NCI-H524 treated with DMSO at 0.1 percent for 48 hours (cell line): ENCODE measurements around the gene CMTM8.
"Not testable (repeated sequence)": the region's sequence is repeated elsewhere in the genome, so short reads cannot be mapped to it uniquely, and the experiment has no call there.

Experiments used
- DNase-seq: peaks from one replicate; lab custom pipeline; 2025; lab: John Stamatoyannopoulos, UW

The CMTM8 gene

GRCh38 chr3:32238453-32239306, at the start of gene CMTM8:
TSS of gene CMTM8 (plus strand) at chr3:32238680. CDS start at chr3:32238973, 293 bp downstream.
- no peak for DNase-seq

- DNase-seq = no peak
Observed at GRCh38 chr3:32189693-32190092, 48.8 kb upstream of the CMTM8 start.

- DNase-seq = peak; percentile 21
Observed at GRCh38 chr3:32190556-32190955, 47.9 kb upstream of the CMTM8 start.

- no peak for DNase-seq
Observed at GRCh38 chr3:32193101-32193500, 45.4 kb upstream of the CMTM8 start.

- DNase-seq = no peak
Observed at GRCh38 chr3:32194653-32195052, 43.8 kb upstream of the CMTM8 start.

- DNase-seq = no peak
Observed at GRCh38 chr3:32195995-32196540, 42.4 kb upstream of the CMTM8 start.

- no peak for DNase-seq
Observed at GRCh38 chr3:32197991-32198390, 40.5 kb upstream of the CMTM8 start.

GRCh38 chr3:32198714-32199113, 39.8 kb upstream of the CMTM8 start:
- no peak for DNase-seq

- DNase-seq = no peak
Observed at GRCh38 chr3:32200490-32200889, 38.0 kb upstream of the CMTM8 start.

- DNase-seq = no peak
Observed at GRCh38 chr3:32200992-32201758, 37.3 kb upstream of the CMTM8 start.

- no peak for DNase-seq
Observed at GRCh38 chr3:32202496-32202895, 36.0 kb upstream of the CMTM8 start.

GRCh38 chr3:32203854-32204253, 34.6 kb upstream of the CMTM8 start:
- no peak for DNase-seq

GRCh38 chr3:32208447-32208846, 30.0 kb upstream of the CMTM8 start:
- DNase-seq = no peak

- DNase-seq = no peak
Observed at GRCh38 chr3:32215185-32215584, 23.3 kb upstream of the CMTM8 start.

- no peak for DNase-seq
Observed at GRCh38 chr3:32216172-32216783, 22.2 kb upstream of the CMTM8 start.

GRCh38 chr3:32217339-32217738, 21.1 kb upstream of the CMTM8 start:
- no peak for DNase-seq

GRCh38 chr3:32219537-32219936, 18.9 kb upstream of the CMTM8 start:
- no peak for DNase-seq

GRCh38 chr3:32220006-32220405, 18.5 kb upstream of the CMTM8 start:
- DNase-seq = no peak

- no peak for DNase-seq
Observed at GRCh38 chr3:32222950-32223349, 15.5 kb upstream of the CMTM8 start.

GRCh38 chr3:32224016-32224516, 14.4 kb upstream of the CMTM8 start:
- no peak for DNase-seq

GRCh38 chr3:32226875-32227500, 11.5 kb upstream of the CMTM8 start:
- no peak for DNase-seq

- not testable (repeated sequence) for DNase-seq
Observed at GRCh38 chr3:32228743-32229142, 9.7 kb upstream of the CMTM8 start.
